H1 (cell line): ENCODE measurements around the gene RBM19. TPM values are rescaled to one million over a fixed set of nuclear protein-coding genes. Genes with fewer than 3 reads are reported as not detected.

Source experiments
- CTCF ChIA-PET: fragments of 300-600 bp; sonication (Branson Sonifier 250); formaldehyde crosslinking; loops from one replicate; lab custom pipeline; 2021; ENCODE audit not compliant: partially characterized antibody; lab: Charles Lee
- POLR2A ChIA-PET: fragments of 300-600 bp; sonication (Branson Sonifier 250); formaldehyde crosslinking; loops from one replicate; lab custom pipeline; 2021; ENCODE audit warnings: inconsistent platforms; ENCODE audit not compliant: partially characterized antibody; lab: Charles Lee
- DNase-seq, 2 experiments: peaks; one replicate each; pipeline versions ENCODE4 v3.0.0 to v3.0.0-alpha.2; 2010 to 2022; ENCODE audit warnings: low spot score in 2 of 2, low read depth in 1 of 2, mixed read lengths in 1 of 2
- FAIRE-seq: peaks from 2 replicates; lab custom pipeline; 2011; peaks lifted over from hg19 to GRCh38; lab: Jason Lieb, UNC
- H2AFZ ChIP-seq: 2 replicates; pipeline ENCODE4 v1.8.1; 2012; ENCODE audit warnings: low read length, inconsistent platforms
- H2AK5ac ChIP-seq: 2 replicates; pipeline ENCODE4 v1.6.1; 2013; ENCODE audit warnings: low read depth, low read length
- H2BK120ac ChIP-seq: replicated peaks from 2 replicates; pipeline ENCODE3; 2013; ENCODE audit warnings: low read depth, low read length, inconsistent platforms
- H2BK12ac ChIP-seq: 2 replicates; pipeline ENCODE4 v1.6.1; 2013; ENCODE audit warnings: low read depth, low read length
- H2BK15ac ChIP-seq: 2 replicates; pipeline ENCODE4 v1.6.1; 2013; ENCODE audit warnings: low read length
- H2BK20ac ChIP-seq: 2 replicates; pipeline ENCODE4 v1.6.1; 2013; ENCODE audit warnings: low read length
- H2BK5ac ChIP-seq: 2 replicates; pipeline ENCODE4 v1.6.1; 2013; ENCODE audit warnings: low read depth, low read length
- H3K14ac ChIP-seq: 2 replicates; pipeline ENCODE4 v1.6.1; 2013; ENCODE audit warnings: inconsistent platforms; ENCODE audit not compliant: insufficient read length
- H3K18ac ChIP-seq: 2 replicates; pipeline ENCODE4 v1.6.1; 2013; ENCODE audit warnings: low read length; ENCODE audit errors: extremely low read depth
- H3K23ac ChIP-seq: 2 replicates; pipeline ENCODE4 v1.6.1; 2013; ENCODE audit warnings: inconsistent platforms; ENCODE audit not compliant: insufficient read length
- H3K23me2 ChIP-seq: 2 replicates; pipeline ENCODE4 v1.6.1; 2013; ENCODE audit warnings: low read depth, low read length
- H3K27ac ChIP-seq: 2 replicates; pipeline ENCODE4 v1.6.1; 2011; ENCODE audit warnings: low read depth, low read length, inconsistent platforms
- H3K27me3 ChIP-seq, 4 experiments: replicated peaks in 1 of 4; 1 replicate in 1 of 4; 2 replicates in 3 of 4; pipeline versions ENCODE4 v1.6.1 to v1.8.1; 2011 to 2013; ENCODE audit warnings: low read length in 3 of 4, mild to moderate bottlenecking in 3 of 4, inconsistent platforms in 2 of 4, mixed read lengths in 2 of 4, moderate library complexity in 1 of 4; ENCODE audit not compliant: control insufficient read depth in 3 of 4, insufficient read depth in 3 of 4; ENCODE audit errors: extremely low read depth in 1 of 4
- H3K36me3 ChIP-seq, 4 experiments: 2 replicates each; pipeline versions ENCODE4 v1.6.1 to v1.8.1; 2011 to 2013; ENCODE audit warnings: mild to moderate bottlenecking in 4 of 4, low read length in 3 of 4, moderate library complexity in 2 of 4, control low read depth in 1 of 4, inconsistent platforms in 1 of 4; ENCODE audit not compliant: insufficient read depth in 4 of 4, control insufficient read depth in 2 of 4
- H3K4ac ChIP-seq: replicated peaks from 2 replicates; pipeline ENCODE3; 2013; ENCODE audit warnings: low read length, low read depth, mixed read lengths, inconsistent platforms; ENCODE audit not compliant: insufficient read length
- H3K4me1 ChIP-seq, 4 experiments: replicated peaks in 1 of 4; 1 replicate in 1 of 4; 2 replicates in 3 of 4; pipeline versions ENCODE4 v1.6.1 to v1.8.1; 2011 to 2013; ENCODE audit warnings: low read length in 3 of 4, inconsistent platforms in 2 of 4, mixed read lengths in 1 of 4; ENCODE audit not compliant: insufficient read depth in 4 of 4, control insufficient read depth in 3 of 4
- H3K4me2 ChIP-seq, 2 experiments: 2 replicates each; pipeline versions ENCODE4 v1.6.1 to v1.8.1; 2011 to 2013; ENCODE audit warnings: low read depth in 2 of 2, low read length in 2 of 2, control low read depth in 1 of 2, inconsistent platforms in 1 of 2, mild to moderate bottlenecking in 1 of 2; ENCODE audit not compliant: insufficient read depth in 1 of 2
- H3K4me3 ChIP-seq, 4 experiments: fragments of 200-600, 300-600 bp in 1 of 4; sonication (generic), shearing (Covaris generic), sonication (Bioruptor Twin) in 1 of 4; 2 replicates each; pipeline versions ENCODE4 v1.5.1 to v1.8.1; 2011 to 2016; ENCODE audit warnings: low read length in 4 of 4, low read depth in 3 of 4, control low read depth in 2 of 4, inconsistent platforms in 2 of 4, mild to moderate bottlenecking in 2 of 4, mixed read lengths in 1 of 4, moderate library complexity in 1 of 4; ENCODE audit not compliant: insufficient read depth in 2 of 4; ENCODE audit errors: extremely low read depth in 1 of 4
- H3K56ac ChIP-seq: replicated peaks from 2 replicates; pipeline ENCODE3; 2013; ENCODE audit warnings: low read depth, mild to moderate bottlenecking, mixed read lengths, low read length, inconsistent platforms; ENCODE audit not compliant: insufficient read length
- H3K79me1 ChIP-seq: 2 replicates; pipeline ENCODE4 v1.6.1; 2013; ENCODE audit warnings: low read depth, low read length, control low read depth
- H3K79me2 ChIP-seq, 2 experiments: 2 replicates each; pipeline versions ENCODE4 v1.6.1 to v1.8.1; 2012 to 2013; ENCODE audit warnings: low read length in 2 of 2, mild to moderate bottlenecking in 2 of 2, inconsistent platforms in 1 of 2; ENCODE audit not compliant: insufficient read depth in 2 of 2, control insufficient read depth in 1 of 2
- H3K9ac ChIP-seq, 4 experiments: replicated peaks in 1 of 4; 1 replicate in 1 of 4; 2 replicates in 3 of 4; pipeline versions ENCODE4 v1.6.1 to v1.8.1; 2011 to 2013; ENCODE audit warnings: low read depth in 3 of 4, low read length in 3 of 4, control low read depth in 2 of 4, mild to moderate bottlenecking in 2 of 4, moderate library complexity in 2 of 4, inconsistent platforms in 1 of 4; ENCODE audit errors: extremely low read depth in 1 of 4
- H3K9me3 ChIP-seq, 2 experiments: 2 replicates each; pipeline versions ENCODE4 v1.6.1 to v1.8.1; 2012 to 2013; ENCODE audit warnings: mild to moderate bottlenecking in 2 of 2, moderate library complexity in 2 of 2, control low read depth in 1 of 2, inconsistent platforms in 1 of 2, low read depth in 1 of 2, low read length in 1 of 2, mixed read lengths in 1 of 2; ENCODE audit not compliant: insufficient read depth in 2 of 2
- H4K20me1 ChIP-seq, 2 experiments: replicated peaks in 1 of 2; 2 replicates each; pipeline versions ENCODE3 to v1.8.1; 2011 to 2013; ENCODE audit warnings: inconsistent platforms in 2 of 2, low read length in 2 of 2, mild to moderate bottlenecking in 1 of 2; ENCODE audit not compliant: insufficient read depth in 2 of 2, control insufficient read depth in 1 of 2
- H4K5ac ChIP-seq: 2 replicates; pipeline ENCODE4 v1.6.1; 2013; ENCODE audit warnings: low read length, low read depth, mixed read lengths, inconsistent platforms; ENCODE audit not compliant: insufficient read length
- H4K8ac ChIP-seq: 2 replicates; pipeline ENCODE4 v1.8.0; 2013; ENCODE audit warnings: mild to moderate bottlenecking, moderate library complexity, low read length, inconsistent platforms; ENCODE audit not compliant: insufficient read depth; ENCODE audit errors: extremely low read depth
- H4K91ac ChIP-seq: replicated peaks from 2 replicates; pipeline ENCODE3; 2013; ENCODE audit warnings: low read length, mixed read lengths, inconsistent platforms; ENCODE audit not compliant: insufficient read length
- CBX5 ChIP-seq: fragments of 300-800, 300-1000 bp; sonication (generic); IDR thresholded peaks from 2 replicates; pipeline ENCODE4 v1.7.1; 2016; ENCODE audit warnings: antibody characterized with exemption, low read length, low read depth
- CBX8 ChIP-seq: fragments of 300-800, 300-1000 bp; sonication (generic); IDR thresholded peaks from 2 replicates; pipeline ENCODE4 v1.7.1; 2016; ENCODE audit warnings: low read depth, low read length, borderline replicate concordance
- CTBP2 ChIP-seq: IDR thresholded peaks from 2 replicates; pipeline ENCODE4 v1.7.0; 2011; ENCODE audit warnings: borderline replicate concordance, mild to moderate bottlenecking, moderate library complexity, mixed read lengths, low read length; ENCODE audit not compliant: insufficient read depth, insufficient read length
- JUN ChIP-seq: IDR thresholded peaks from 2 replicates; pipeline ENCODE4 v1.6.1; 2011; ENCODE audit warnings: low read depth, mild to moderate bottlenecking, improper control_type of control experiment, low read length
- KDM4A ChIP-seq: IDR thresholded peaks from one replicate; pipeline ENCODE4 v1.7.1; 2012; ENCODE audit warnings: low read depth, mild to moderate bottlenecking, moderate library complexity, low read length, inconsistent platforms; ENCODE audit not compliant: severe bottlenecking
- RBBP5 ChIP-seq: IDR thresholded peaks from 2 replicates; pipeline ENCODE4 v1.7.1; 2012; ENCODE audit warnings: low read depth, mild to moderate bottlenecking, inconsistent platforms, low read length, moderate library complexity, borderline replicate concordance
- RFX5 ChIP-seq: IDR thresholded peaks from 2 replicates; pipeline ENCODE4 v1.6.1; 2011; ENCODE audit warnings: low read depth, low read length, improper control_type of control experiment, borderline replicate concordance
- SUZ12 ChIP-seq: fragments of 200-600 bp; sonication (generic); IDR thresholded peaks from 2 replicates; pipeline ENCODE4 v1.6.1; 2012; ENCODE audit warnings: mild to moderate bottlenecking, inconsistent platforms, low read length, moderate library complexity, mixed read lengths
- YY1 ChIP-seq: IDR thresholded peaks from 2 replicates; pipeline ENCODE4 v1.6.1; 2011; ENCODE audit warnings: low read depth, mild to moderate bottlenecking, low read length
- WGBS, 2 experiments: shearing (Covaris generic) in 1 of 2; methylation state at CpG; one replicate each; pipeline versions ENCODE4 v1.1.6 to v1.1.7; 2013 to 2015; ENCODE audit warnings: low lambda C conversion rate in 2 of 2, mixed read lengths in 2 of 2, inconsistent platforms in 1 of 2, low coverage in 1 of 2, missing lambda C conversion rate in 1 of 2; ENCODE audit not compliant: insufficient replicate concordance in 2 of 2, insufficient coverage in 1 of 2, insufficient read length in 1 of 2; ENCODE audit errors: extremely low coverage in 1 of 2, missing lambda C conversion rate in 1 of 2; 5-methylcytosine and 5-hydroxymethylcytosine counted together
- polyA plus RNA-seq, 7 experiments: library from polyadenylated mRNA; depleted of rRNA in 3 of 7; stranded (reverse) in 5 of 7; unstranded in 2 of 7; fragments of >200 nt in 5 of 7; fragments of 200-250 nt in 2 of 7; gene quantifications; 1 replicate in 5 of 7; 2 replicates in 1 of 7; 4 replicates in 1 of 7; pipeline versions ENCODE4 v1.2.1 to v1.2.3, GENCODE V29; 2011 to 2013; ENCODE audit warnings: missing spikeins in 2 of 7, mixed read lengths in 2 of 7
- total RNA-seq: library from RNA; stranded (reverse); fragmentation: NEBNext Ultra II Directional; extraction: Animal tissue kit (Norgen Biotek cat#: 25700); gene quantifications from 2 replicates; pipeline ENCODE4 v1.2.1, GENCODE V29; 2021
- TF ChIP-seq, protein P1 (sequence below): IDR thresholded peaks from 2 replicates; pipeline ENCODE4 v1.6.1; 2011; ENCODE audit warnings: low read length, improper control_type of control experiment
- TF ChIP-seq, protein P2 (sequence below), 3 experiments: IDR thresholded peaks; 1 replicate in 2 of 3; 2 replicates in 1 of 3; pipeline versions ENCODE4 v1.5.1 to v1.6.1; 2011; ENCODE audit warnings: low read length in 3 of 3, mild to moderate bottlenecking in 3 of 3, inconsistent platforms in 2 of 3, low read depth in 1 of 3, moderate library complexity in 1 of 3; ENCODE audit not compliant: insufficient read depth in 1 of 3; ENCODE audit errors: control extremely low read depth in 1 of 3

RBM19 gene
- total and polyA plus RNA-seq, 2 of the 8 experiments (the other 6 are each of a cell fraction or from before 2014, with no cell fraction given) = 23.4 to 61.9 TPM

DNA sequence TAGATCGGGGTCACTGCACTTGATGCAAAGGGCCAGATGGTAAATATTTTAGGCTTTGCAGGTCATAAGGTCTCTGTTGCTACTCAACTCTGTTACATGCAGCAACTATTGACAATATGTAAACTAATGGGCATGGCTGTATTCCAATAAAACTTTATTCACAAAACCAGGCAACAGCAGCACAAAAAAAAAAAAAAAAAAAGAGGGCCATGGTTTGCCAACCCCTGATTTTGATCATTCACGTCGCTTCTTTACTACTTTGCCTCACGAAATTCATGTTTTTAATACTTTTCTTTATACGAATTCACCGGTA, 152.9 kb downstream of the RBM19 start:
- FAIRE-seq = no peak
- CTCF ChIA-PET = interaction anchor here (1.2 kb wide), 1 partner anchor 48 kb away, joined by 6 read pairs; no protein-coding TSS in a partner anchor
- TF ChIP-seq, protein P1, sequence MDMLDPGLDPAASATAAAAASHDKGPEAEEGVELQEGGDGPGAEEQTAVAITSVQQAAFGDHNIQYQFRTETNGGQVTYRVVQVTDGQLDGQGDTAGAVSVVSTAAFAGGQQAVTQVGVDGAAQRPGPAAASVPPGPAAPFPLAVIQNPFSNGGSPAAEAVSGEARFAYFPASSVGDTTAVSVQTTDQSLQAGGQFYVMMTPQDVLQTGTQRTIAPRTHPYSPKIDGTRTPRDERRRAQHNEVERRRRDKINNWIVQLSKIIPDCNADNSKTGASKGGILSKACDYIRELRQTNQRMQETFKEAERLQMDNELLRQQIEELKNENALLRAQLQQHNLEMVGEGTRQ = no peak
- TF ChIP-seq CTBP2 = no peak
- TF ChIP-seq SUZ12 = no peak
- TF ChIP-seq RBBP5 = no peak
- TF ChIP-seq YY1 = no peak
- no peak for TF ChIP-seq CBX8
- no peak for TF ChIP-seq KDM4A
- TF ChIP-seq RFX5 = no peak
- TF ChIP-seq, protein P2, sequence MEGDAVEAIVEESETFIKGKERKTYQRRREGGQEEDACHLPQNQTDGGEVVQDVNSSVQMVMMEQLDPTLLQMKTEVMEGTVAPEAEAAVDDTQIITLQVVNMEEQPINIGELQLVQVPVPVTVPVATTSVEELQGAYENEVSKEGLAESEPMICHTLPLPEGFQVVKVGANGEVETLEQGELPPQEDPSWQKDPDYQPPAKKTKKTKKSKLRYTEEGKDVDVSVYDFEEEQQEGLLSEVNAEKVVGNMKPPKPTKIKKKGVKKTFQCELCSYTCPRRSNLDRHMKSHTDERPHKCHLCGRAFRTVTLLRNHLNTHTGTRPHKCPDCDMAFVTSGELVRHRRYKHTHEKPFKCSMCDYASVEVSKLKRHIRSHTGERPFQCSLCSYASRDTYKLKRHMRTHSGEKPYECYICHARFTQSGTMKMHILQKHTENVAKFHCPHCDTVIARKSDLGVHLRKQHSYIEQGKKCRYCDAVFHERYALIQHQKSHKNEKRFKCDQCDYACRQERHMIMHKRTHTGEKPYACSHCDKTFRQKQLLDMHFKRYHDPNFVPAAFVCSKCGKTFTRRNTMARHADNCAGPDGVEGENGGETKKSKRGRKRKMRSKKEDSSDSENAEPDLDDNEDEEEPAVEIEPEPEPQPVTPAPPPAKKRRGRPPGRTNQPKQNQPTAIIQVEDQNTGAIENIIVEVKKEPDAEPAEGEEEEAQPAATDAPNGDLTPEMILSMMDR (IDR thresholded peaks at IDR 0.05; ENCODE audit: control extremely low read depth in 1 of 3, insufficient read depth in 1 of 3, low read depth in 1 of 3, low read length in 3 of 3) = no peak
- no peak for TF ChIP-seq CBX5
- TF ChIP-seq JUN = no peak

More for the DNA sequence above, 152.9 kb downstream of the RBM19 start:
- H3K4ac ChIP-seq = no peak overlapping the region
- H3K23me2 ChIP-seq = no peaks in the 10 kb centered on the region
- H3K9ac ChIP-seq = no peak overlapping the region
- H2BK20ac ChIP-seq = no peak overlapping the region
- H3K9me3 ChIP-seq = peaks cover 0 to 3% of the 10 kb centered on the region in 2 experiments; a peak in 2 of 4 replicates
- no peak overlapping the region for H4K8ac ChIP-seq
- no peaks in the 10 kb centered on the region for H3K79me1 ChIP-seq
- H2BK12ac ChIP-seq = no peak overlapping the region
- H3K56ac ChIP-seq = no peak overlapping the region
- H4K20me1 ChIP-seq = no peaks in the 10 kb centered on the region
- no peaks in the 10 kb centered on the region for H3K27me3 ChIP-seq
- WGBS, 2 experiments = 92 to 100% methylated on average over 5 to 6 of the region's 6 CpGs
- H4K5ac ChIP-seq = no peak overlapping the region
- no peak overlapping the region for H3K27ac ChIP-seq
- POLR2A ChIA-PET = no interaction called here
- no peak overlapping the region for H2BK120ac ChIP-seq
- no peak overlapping the region for H3K23ac ChIP-seq
- H2AK5ac ChIP-seq = no peak overlapping the region
- no peak overlapping the region for H4K91ac ChIP-seq
- H3K36me3 ChIP-seq = no peaks in the 10 kb centered on the region
- H3K4me2 ChIP-seq = no peak overlapping the region
- no peaks in the 10 kb centered on the region; a peak in 1 of 7 replicates for H3K4me1 ChIP-seq
- no peak overlapping the region for H3K18ac ChIP-seq
- H2BK5ac ChIP-seq = no peak overlapping the region
- H3K14ac ChIP-seq = no peak overlapping the region
- no peak overlapping the region for H2AFZ ChIP-seq
- H3K4me3 ChIP-seq = no peak overlapping the region
- DNase-seq = no peak
- no peak overlapping the region for H2BK15ac ChIP-seq
- H3K79me2 ChIP-seq = no peaks in the 10 kb centered on the region
